Uterus (tissue), 4 donors: ENCODE data around the gene TAMALIN. TPM values are rescaled to one million over a fixed set of nuclear protein-coding genes. Genes with fewer than 3 reads are reported as not detected.

Experiments used
- DNase-seq, 2 donors: peaks; one replicate each; pipeline ENCODE4 v3.0.0-alpha.2; 2019 to 2020
- H3K27ac ChIP-seq, 2 donors: fragments of 200-600 bp; sonication (generic); 1 replicate in 1 of 2; 2 replicates in 1 of 2; pipeline ENCODE4 v1.5.1; 2016 to 2018
- H3K27me3 ChIP-seq, 2 donors: fragments of 200-600 bp; sonication (generic); one replicate each; pipeline ENCODE4 v1.5.1; 2018 to 2019; ENCODE audit warnings: control low read depth in 1 of 2
- H3K36me3 ChIP-seq, 2 donors: fragments of 200-600 bp; sonication (generic); one replicate each; pipeline ENCODE4 v1.5.1; 2019; ENCODE audit warnings: control low read depth in 1 of 2
- H3K4me1 ChIP-seq, 2 donors: fragments of 200-600 bp; sonication (generic); one replicate each; pipeline ENCODE4 v1.5.1; 2018 to 2019; ENCODE audit warnings: control low read depth in 1 of 2
- H3K4me3 ChIP-seq, 2 donors: fragments of 200-600 bp; sonication (generic); 1 replicate in 1 of 2; 2 replicates in 1 of 2; pipeline ENCODE4 v1.5.1; 2018 to 2019; ENCODE audit warnings: mild to moderate bottlenecking in 1 of 2
- H3K9me3 ChIP-seq, 2 donors: fragments of 200-600 bp; sonication (generic); one replicate each; pipeline ENCODE4 v1.5.1; 2019; ENCODE audit warnings: control low read depth in 1 of 2
- CTCF ChIP-seq, 4 experiments: fragments of 200-600 bp in 2 of 4; fragments of 450-650 bp in 2 of 4; sonication (generic) in 2 of 4; IDR thresholded peaks; one replicate each; pipeline ENCODE4 v1.5.1; 2016 to 2019; ENCODE audit warnings: antibody characterized with exemption in 4 of 4, mild to moderate bottlenecking in 2 of 4, moderate library complexity in 1 of 4
- POLR2A ChIP-seq, 2 donors: fragments of 450-650 bp; IDR thresholded peaks; one replicate each; pipeline ENCODE4 v1.6.1; 2016; ENCODE audit warnings: antibody characterized with exemption in 2 of 2, mild to moderate bottlenecking in 1 of 2, moderate library complexity in 1 of 2
- intact Hi-C: fragments of 100-400 bp; cut with DNase I; formaldehyde crosslinking; loops from one replicate; pipeline ENCODE4 v1.15.1; 2023; ENCODE audit warnings: low total_unique reads
- total RNA-seq, 4 donors: library from RNA; depleted of rRNA in 3 of 4; stranded (reverse); fragments of >200 nt in 3 of 4; gene quantifications; one replicate each; pipeline versions ENCODE4 v1.1.0 to v1.2.4, GENCODE V29; 2014 to 2023
- donor health status: DM: yes; HTN: yes; CAD: no.

TAMALIN gene
- total RNA-seq, 4 donors from 2014 or later: 6.4 to 153 (median 42.1) TPM

- DNase-seq: peak; percentile 87 to 90
- intact Hi-C loops: no loop called here
- no peaks in the 10 kb centered on the region for H3K27me3 ChIP-seq
- H3K4me3 ChIP-seq: peak overlapping the region; percentile 36 to 56
- H3K4me1 ChIP-seq: peaks cover 0 to 4% of the 10 kb centered on the region in 2 donors
- no peaks in the 10 kb centered on the region for H3K9me3 ChIP-seq
- H3K27ac ChIP-seq: peak overlapping the region; percentile 60 to 65
- no peaks in the 10 kb centered on the region for H3K36me3 ChIP-seq
- TF ChIP-seq CTCF (IDR thresholded peaks at IDR 0.05) (peak; percentile 98 to 99 (median 99)), POLR2A (IDR thresholded peaks at IDR 0.05) (peak in 1 of 2 donors; percentile 21)
These were observed 16.6 kb downstream of the TAMALIN start for GRCh38 chr12:52023182-52023975.

- TF ChIP-seq CTCF (IDR thresholded peaks at IDR 0.05): no peak
- TF ChIP-seq POLR2A (IDR thresholded peaks at IDR 0.05): no peak
- H3K4me3 ChIP-seq: peak overlapping the region in 1 of 2 donors; percentile 56
- intact Hi-C loops: no loop called here
- H3K36me3 ChIP-seq: no peaks in the 10 kb centered on the region
- H3K4me1 ChIP-seq: peaks cover 0 to 4% of the 10 kb centered on the region in 2 donors
- H3K9me3 ChIP-seq: no peaks in the 10 kb centered on the region
- peak overlapping the region; percentile 60 to 65 for H3K27ac ChIP-seq
- no peak for DNase-seq
- no peaks in the 10 kb centered on the region for H3K27me3 ChIP-seq
These were observed 17.4 kb downstream of the TAMALIN start for GRCh38 chr12:52023976-52024688.

- H3K9me3 ChIP-seq: no peaks in the 10 kb centered on the region
- H3K4me1 ChIP-seq: peaks cover 0 to 4% of the 10 kb centered on the region in 2 donors
- H3K27me3 ChIP-seq: no peaks in the 10 kb centered on the region
- intact Hi-C loops: loop anchor here (1.0 kb wide), 1 partner anchor 58 kb away; no protein-coding TSS in a partner anchor
- no peak overlapping the region for H3K4me3 ChIP-seq
- no peak for TF ChIP-seq CTCF (IDR thresholded peaks at IDR 0.05)
- no peak for TF ChIP-seq POLR2A (IDR thresholded peaks at IDR 0.05)
- no peak for DNase-seq
- peak overlapping the region; percentile 83 to 92 for H3K27ac ChIP-seq
- H3K36me3 ChIP-seq: no peaks in the 10 kb centered on the region
These were observed 18.1 kb downstream of the TAMALIN start for GRCh38 chr12:52024845-52025230.

- H3K9me3 ChIP-seq: no peaks in the 10 kb centered on the region
- TF ChIP-seq CTCF (IDR thresholded peaks at IDR 0.05) (no peak), POLR2A (IDR thresholded peaks at IDR 0.05) (no peak)
- H3K27ac ChIP-seq: peak overlapping the region in 1 of 2 donors; percentile 92
- H3K27me3 ChIP-seq: no peaks in the 10 kb centered on the region
- no peaks in the 10 kb centered on the region for H3K36me3 ChIP-seq
- peaks cover 0 to 4% of the 10 kb centered on the region in 2 donors for H3K4me1 ChIP-seq
- DNase-seq: no peak
- intact Hi-C loops: no loop called here
- no peak overlapping the region for H3K4me3 ChIP-seq
These were observed 19.5 kb downstream of the TAMALIN start for GRCh38 chr12:52026263-52026662.
